Panc1 (cell line): ENCODE results near the gene YAP1. TPM values are rescaled to one million over a fixed set of nuclear protein-coding genes. Genes with fewer than 3 reads are reported as not detected.

Experiments used
- ATAC-seq: fragments of 200-7000 bp; cut with Tn5 transposase; 2 replicates; pipeline ENCODE4 v1.9.1; 2020; ENCODE audit warnings: mild to moderate bottlenecking, moderate library complexity
- BruUV-seq: library from RNA; stranded (reverse); fragments of 400-500 nt; replicated peaks from 2 replicates; lab custom pipeline; 2021; lab: Mats Ljungman, UMichigan
- CTCF ChIA-PET: fragments of 300-600 bp; sonication (Branson Sonifier 250); formaldehyde crosslinking; loops from one replicate; lab custom pipeline; 2022; ENCODE audit warnings: antibody characterized with exemption; lab: Charles Lee
- POLR2A ChIA-PET: fragments of 300-600 bp; sonication (Branson Sonifier 250); formaldehyde crosslinking; loops from one replicate; lab custom pipeline; 2022; ENCODE audit warnings: antibody characterized with exemption; lab: Charles Lee
- DNase-seq: peaks from one replicate; pipeline ENCODE4 v3.0.0-alpha.2; 2010; ENCODE audit warnings: low read depth, low spot score
- H3K27ac ChIP-seq: 2 replicates; pipeline ENCODE4 v1.5.1; 2011; ENCODE audit warnings: mild to moderate bottlenecking, low read length, inconsistent platforms
- H3K27me3 ChIP-seq: fragments of 200-500 bp; sonication (Bioruptor generic); 2 replicates; pipeline ENCODE4 v1.6.0; 2014; ENCODE audit warnings: low read length, inconsistent platforms; ENCODE audit not compliant: control insufficient read depth, insufficient read depth
- H3K36me3 ChIP-seq: fragments of 200-500 bp; sonication (Bioruptor generic); 2 replicates; pipeline ENCODE4 v1.5.1; 2014; ENCODE audit warnings: inconsistent platforms, mild to moderate bottlenecking, low read length, moderate library complexity; ENCODE audit not compliant: control insufficient read depth, insufficient read depth
- H3K4me1 ChIP-seq: 2 replicates; pipeline ENCODE4 v1.5.1; 2011; ENCODE audit warnings: inconsistent platforms, mild to moderate bottlenecking, low read length, moderate library complexity; ENCODE audit not compliant: control insufficient read depth, insufficient read depth
- H3K4me3 ChIP-seq, 2 experiments: 2 replicates each; pipeline ENCODE4 v1.5.1; 2011 to 2012; ENCODE audit warnings: low read depth in 2 of 2, low read length in 2 of 2, mild to moderate bottlenecking in 2 of 2, inconsistent platforms in 1 of 2, moderate library complexity in 1 of 2
- H3K9me3 ChIP-seq: fragments of 200-500 bp; sonication (Bioruptor generic); 2 replicates; pipeline ENCODE4 v1.5.1; 2014; ENCODE audit warnings: low read depth, mild to moderate bottlenecking, inconsistent platforms, low read length, moderate library complexity; ENCODE audit not compliant: control insufficient read depth, insufficient read depth
- POLR2AphosphoS5 ChIP-seq: IDR thresholded peaks from 2 replicates; pipeline ENCODE4 v1.6.1; 2012; ENCODE audit warnings: mild to moderate bottlenecking, low read depth, low read length, moderate library complexity
- SIN3A ChIP-seq: IDR thresholded peaks from 2 replicates; pipeline ENCODE4 v1.6.1; 2012; ENCODE audit warnings: low read depth, mild to moderate bottlenecking, low read length, moderate library complexity, borderline replicate concordance; ENCODE audit not compliant: insufficient read depth
- TCF7L2 ChIP-seq: IDR thresholded peaks from 2 replicates; pipeline ENCODE4 v1.6.1; 2011; ENCODE audit warnings: mild to moderate bottlenecking, low read depth, low read length, inconsistent platforms
- in situ Hi-C: cut with HindIII; loops from 2 replicates; pipeline ENCODE4 v1.10.0; 2016; ENCODE audit warnings: low sequenced_read_pairs, low pct_unique_long_range_greater_than_20kb
- intact Hi-C: fragments of 100-400 bp; cut with micrococcal nuclease; formaldehyde crosslinking; loops from one replicate; pipeline ENCODE4 v1.10.0; 2022; ENCODE audit not compliant: unreplicated experiment
- total RNA-seq: library from RNA; stranded (reverse); gene quantifications from one replicate; pipeline ENCODE4 v1.2.1, GENCODE V29; 2021; ENCODE audit not compliant: unreplicated experiment
- TF ChIP-seq, protein P1 (sequence below), 2 experiments: IDR thresholded peaks; 2 replicates each; pipeline ENCODE4 v1.6.1; 2011 to 2012; ENCODE audit warnings: low read depth in 2 of 2, control low read depth in 1 of 2, low read length in 1 of 2, mild to moderate bottlenecking in 1 of 2, moderate library complexity in 1 of 2; ENCODE audit not compliant: insufficient read depth in 1 of 2
- TF ChIP-seq, protein P2 (sequence below): fragments of 450-650 bp; IDR thresholded peaks from 2 replicates; pipeline ENCODE4 v1.5.1; 2017; ENCODE audit warnings: mild to moderate bottlenecking

Gene YAP1
- total RNA-seq, 1 experiment from 2014 or later = 158 TPM

DNA sequence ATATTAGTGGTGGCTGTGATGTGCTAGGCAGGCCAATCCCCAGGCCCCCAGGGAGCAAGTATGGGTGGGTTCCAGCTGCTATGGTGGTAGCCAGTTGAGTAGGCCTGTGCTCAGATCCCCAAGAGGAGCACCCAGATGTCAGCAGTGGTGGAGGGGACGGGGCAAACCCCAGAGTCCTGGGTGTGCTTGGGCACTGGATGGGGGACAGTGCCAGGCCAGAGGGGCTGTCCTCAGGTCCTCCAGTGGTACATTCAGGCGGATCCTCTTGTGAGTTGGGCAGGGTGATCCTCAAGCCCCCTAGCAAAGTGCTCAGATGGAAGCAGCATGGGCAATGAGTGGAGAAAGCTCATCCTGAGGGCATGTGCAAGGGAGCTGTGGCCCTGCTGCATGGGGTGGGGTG lies 37.0 kb upstream of the YAP1 start:
- H3K27ac ChIP-seq = no peak overlapping the region
- H3K9me3 ChIP-seq = peaks cover 10% of the 10 kb centered on the region
- TF ChIP-seq SIN3A (no peak), TCF7L2 (no peak), POLR2AphosphoS5 (no peak)
- TF ChIP-seq, protein P1, sequence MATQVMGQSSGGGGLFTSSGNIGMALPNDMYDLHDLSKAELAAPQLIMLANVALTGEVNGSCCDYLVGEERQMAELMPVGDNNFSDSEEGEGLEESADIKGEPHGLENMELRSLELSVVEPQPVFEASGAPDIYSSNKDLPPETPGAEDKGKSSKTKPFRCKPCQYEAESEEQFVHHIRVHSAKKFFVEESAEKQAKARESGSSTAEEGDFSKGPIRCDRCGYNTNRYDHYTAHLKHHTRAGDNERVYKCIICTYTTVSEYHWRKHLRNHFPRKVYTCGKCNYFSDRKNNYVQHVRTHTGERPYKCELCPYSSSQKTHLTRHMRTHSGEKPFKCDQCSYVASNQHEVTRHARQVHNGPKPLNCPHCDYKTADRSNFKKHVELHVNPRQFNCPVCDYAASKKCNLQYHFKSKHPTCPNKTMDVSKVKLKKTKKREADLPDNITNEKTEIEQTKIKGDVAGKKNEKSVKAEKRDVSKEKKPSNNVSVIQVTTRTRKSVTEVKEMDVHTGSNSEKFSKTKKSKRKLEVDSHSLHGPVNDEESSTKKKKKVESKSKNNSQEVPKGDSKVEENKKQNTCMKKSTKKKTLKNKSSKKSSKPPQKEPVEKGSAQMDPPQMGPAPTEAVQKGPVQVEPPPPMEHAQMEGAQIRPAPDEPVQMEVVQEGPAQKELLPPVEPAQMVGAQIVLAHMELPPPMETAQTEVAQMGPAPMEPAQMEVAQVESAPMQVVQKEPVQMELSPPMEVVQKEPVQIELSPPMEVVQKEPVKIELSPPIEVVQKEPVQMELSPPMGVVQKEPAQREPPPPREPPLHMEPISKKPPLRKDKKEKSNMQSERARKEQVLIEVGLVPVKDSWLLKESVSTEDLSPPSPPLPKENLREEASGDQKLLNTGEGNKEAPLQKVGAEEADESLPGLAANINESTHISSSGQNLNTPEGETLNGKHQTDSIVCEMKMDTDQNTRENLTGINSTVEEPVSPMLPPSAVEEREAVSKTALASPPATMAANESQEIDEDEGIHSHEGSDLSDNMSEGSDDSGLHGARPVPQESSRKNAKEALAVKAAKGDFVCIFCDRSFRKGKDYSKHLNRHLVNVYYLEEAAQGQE (IDR thresholded peaks at IDR 0.05; ENCODE audit: insufficient read depth in 1 of 2, low read depth in 2 of 2, low read length in 1 of 2) = no peak
- TF ChIP-seq, protein P2, sequence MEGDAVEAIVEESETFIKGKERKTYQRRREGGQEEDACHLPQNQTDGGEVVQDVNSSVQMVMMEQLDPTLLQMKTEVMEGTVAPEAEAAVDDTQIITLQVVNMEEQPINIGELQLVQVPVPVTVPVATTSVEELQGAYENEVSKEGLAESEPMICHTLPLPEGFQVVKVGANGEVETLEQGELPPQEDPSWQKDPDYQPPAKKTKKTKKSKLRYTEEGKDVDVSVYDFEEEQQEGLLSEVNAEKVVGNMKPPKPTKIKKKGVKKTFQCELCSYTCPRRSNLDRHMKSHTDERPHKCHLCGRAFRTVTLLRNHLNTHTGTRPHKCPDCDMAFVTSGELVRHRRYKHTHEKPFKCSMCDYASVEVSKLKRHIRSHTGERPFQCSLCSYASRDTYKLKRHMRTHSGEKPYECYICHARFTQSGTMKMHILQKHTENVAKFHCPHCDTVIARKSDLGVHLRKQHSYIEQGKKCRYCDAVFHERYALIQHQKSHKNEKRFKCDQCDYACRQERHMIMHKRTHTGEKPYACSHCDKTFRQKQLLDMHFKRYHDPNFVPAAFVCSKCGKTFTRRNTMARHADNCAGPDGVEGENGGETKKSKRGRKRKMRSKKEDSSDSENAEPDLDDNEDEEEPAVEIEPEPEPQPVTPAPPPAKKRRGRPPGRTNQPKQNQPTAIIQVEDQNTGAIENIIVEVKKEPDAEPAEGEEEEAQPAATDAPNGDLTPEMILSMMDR = no peak
- in situ Hi-C loops = no loop called here
- ChIA-PET POLR2A (no interaction called here), CTCF (no interaction called here)
- no peaks in the 10 kb centered on the region for H3K4me1 ChIP-seq
- ATAC-seq = no peak
- DNase-seq = no peak
- H3K4me3 ChIP-seq = no peak overlapping the region
- no peaks in the 10 kb centered on the region for H3K27me3 ChIP-seq
- BruUV-seq = no TSS peak
- H3K36me3 ChIP-seq = no peaks in the 10 kb centered on the region
- intact Hi-C loops = no loop called here

DNA sequence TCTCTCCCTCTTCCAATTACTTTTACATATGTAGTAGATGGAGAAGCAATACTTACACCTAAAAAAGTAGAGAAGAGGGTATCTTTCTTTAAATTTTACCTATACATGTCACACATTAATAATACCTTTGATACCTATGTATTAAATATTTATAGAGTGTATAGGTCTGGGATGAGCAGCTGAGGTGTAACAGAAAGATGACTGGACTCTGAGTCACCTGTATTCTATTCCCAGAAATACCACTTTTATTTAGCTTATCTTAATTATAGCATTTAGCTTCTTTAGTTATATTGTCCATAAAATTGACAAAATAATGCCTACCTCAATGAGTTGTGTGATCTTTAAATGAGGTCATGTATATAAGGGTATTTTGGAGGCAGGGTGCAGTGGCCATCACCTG lies 30.6 kb upstream of the YAP1 start:
- BruUV-seq = no TSS peak
- ATAC-seq (no peak), DNase-seq (no peak)
- ChIA-PET CTCF (interaction anchor here (0.6 kb wide), 1 partner anchor 60 kb away, joined by 4 read pairs; no protein-coding TSS in a partner anchor), POLR2A (interaction anchor here (0.8 kb wide), 1 partner anchor 30 kb away, joined by 4 read pairs; no protein-coding TSS in a partner anchor)
- intact Hi-C loops = no loop called here
- no peak overlapping the region for H3K4me3 ChIP-seq
- H3K36me3 ChIP-seq = no peaks in the 10 kb centered on the region
- no peaks in the 10 kb centered on the region for H3K4me1 ChIP-seq
- no peak for TF ChIP-seq SIN3A
- TF ChIP-seq POLR2AphosphoS5 = no peak
- TF ChIP-seq, protein P1 (IDR thresholded peaks at IDR 0.05; ENCODE audit: insufficient read depth in 1 of 2, low read depth in 2 of 2, low read length in 1 of 2) = no peak
- no peak for TF ChIP-seq TCF7L2
- TF ChIP-seq, protein P2 = no peak
- no peak overlapping the region for H3K27ac ChIP-seq
- H3K9me3 ChIP-seq = no peaks in the 10 kb centered on the region
- no peaks in the 10 kb centered on the region for H3K27me3 ChIP-seq
- in situ Hi-C loops = no loop called here
